HG03097 (cell line): ENCODE data around the gene TSPEAR.

Experiments used
- ATAC-seq: cut with Tn5 transposase; IDR thresholded peaks from one replicate; pipeline ENCODE4 v1.9.1; 2021; ENCODE audit not compliant: unreplicated experiment, low FRiP score

The TSPEAR gene

DNA sequence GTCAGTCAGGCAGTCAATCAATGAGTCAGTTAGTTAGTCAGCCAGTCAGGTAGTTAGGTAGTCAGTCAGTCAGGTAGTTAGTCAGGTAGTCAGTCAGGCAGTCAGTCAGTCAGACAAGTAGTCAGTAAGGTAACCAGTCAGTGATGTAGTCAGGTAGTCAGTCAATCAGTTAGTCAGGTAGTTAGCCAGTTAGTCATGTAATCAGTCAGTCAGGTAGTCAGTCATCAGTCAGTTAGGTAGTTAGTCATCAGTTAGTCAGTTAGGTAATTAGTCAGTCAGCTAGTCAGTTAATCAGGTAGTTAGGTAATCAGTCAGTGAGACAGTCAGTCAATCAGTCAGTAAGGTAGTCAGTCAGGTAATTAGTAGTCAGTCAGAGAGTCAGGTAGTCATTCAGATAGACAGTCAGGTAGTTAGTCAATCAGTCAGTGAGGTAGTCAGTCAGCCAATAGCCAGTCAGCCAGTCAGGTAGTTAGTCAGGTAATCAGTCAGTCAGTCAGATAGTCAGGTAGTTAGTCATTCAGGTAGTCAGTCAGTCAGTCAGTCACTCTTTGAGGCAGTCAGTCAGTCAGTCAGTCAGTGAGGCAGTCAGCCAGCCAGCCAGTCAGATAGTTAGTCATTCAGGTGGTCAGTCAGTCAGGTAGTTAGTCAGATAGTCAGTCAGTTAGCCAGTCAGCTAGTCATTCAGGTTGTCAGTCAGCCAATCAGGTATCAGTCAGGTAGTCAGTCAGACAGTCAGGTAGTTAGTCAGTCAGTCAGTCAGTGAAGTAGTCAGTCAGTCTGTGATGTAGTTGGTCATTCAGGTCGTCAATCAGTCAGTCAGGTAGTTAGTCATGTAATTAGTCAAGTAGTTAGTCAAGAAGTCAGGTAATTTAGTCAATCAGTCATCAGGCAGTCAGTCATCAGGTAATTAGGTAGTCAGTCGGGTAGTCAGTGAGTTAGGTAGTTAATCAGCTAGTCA is 186.7 kb downstream of the TSPEAR start:
- ATAC-seq = no peak

DNA sequence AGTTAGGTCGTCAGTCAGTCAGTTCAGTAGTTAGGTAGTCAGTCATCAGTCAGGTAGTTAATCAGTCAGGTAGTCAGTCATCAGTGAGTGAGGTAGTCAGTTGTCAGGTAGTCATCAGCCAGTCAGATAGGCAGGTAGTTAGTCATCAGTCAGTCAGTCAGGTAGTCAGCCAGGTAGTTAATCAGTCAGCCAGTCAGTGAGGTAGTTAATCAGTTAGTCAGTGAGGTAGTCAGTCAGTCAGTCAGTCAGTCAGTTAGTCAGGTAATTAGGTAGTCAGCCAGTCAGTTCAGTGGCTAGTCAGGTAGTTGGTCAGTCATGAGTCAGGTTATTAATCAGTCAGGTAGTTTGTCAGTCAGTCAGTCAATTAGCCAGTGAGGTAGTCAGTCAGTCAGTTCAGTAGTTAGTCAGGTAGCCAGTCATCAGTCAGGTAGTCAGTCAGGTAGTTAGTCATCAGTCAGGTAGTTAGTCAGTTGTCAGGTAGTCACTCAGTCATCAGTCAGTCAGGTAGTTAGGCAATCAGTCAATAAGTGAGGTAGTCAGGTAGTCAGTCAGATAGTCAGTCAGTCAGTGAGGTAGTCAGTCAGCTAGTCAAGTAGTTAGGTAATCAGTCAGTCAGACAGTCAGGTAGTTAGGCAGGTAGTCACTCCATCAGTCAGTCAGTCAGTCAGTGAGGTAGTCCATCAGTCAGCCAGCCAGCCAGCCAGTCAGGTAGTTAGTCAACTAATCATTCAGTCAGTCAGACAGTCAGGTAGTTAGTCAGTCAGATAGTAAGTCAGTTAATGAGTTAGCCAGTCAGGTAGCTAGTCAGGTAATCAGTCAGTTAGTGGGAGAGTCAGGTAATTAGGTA is 187.6 kb downstream of the TSPEAR start:
- no peak for ATAC-seq

DNA sequence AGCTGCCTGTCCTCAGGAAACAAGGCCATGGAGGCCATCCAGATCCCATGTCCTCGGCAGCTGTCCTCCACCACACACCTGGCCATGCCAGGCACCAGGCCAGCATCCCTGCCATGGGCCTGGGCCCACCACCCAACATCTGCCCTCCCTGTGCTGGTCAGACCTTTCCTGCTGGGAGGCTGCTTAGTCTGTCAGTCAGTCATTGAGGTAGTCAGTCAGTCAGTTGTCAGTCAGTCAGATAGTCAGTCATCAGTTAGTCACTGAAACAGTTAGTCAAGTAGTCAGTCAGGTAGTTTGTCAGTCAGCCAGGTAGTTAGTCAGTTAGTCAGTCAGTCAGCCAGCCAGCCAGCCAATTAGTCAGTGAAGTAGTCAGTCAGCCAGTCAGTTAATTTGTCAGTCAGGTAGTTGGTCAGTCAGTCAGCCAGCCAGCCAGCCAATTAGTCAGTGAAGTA is 188.6 kb downstream of the TSPEAR start:
- no peak for ATAC-seq

DNA sequence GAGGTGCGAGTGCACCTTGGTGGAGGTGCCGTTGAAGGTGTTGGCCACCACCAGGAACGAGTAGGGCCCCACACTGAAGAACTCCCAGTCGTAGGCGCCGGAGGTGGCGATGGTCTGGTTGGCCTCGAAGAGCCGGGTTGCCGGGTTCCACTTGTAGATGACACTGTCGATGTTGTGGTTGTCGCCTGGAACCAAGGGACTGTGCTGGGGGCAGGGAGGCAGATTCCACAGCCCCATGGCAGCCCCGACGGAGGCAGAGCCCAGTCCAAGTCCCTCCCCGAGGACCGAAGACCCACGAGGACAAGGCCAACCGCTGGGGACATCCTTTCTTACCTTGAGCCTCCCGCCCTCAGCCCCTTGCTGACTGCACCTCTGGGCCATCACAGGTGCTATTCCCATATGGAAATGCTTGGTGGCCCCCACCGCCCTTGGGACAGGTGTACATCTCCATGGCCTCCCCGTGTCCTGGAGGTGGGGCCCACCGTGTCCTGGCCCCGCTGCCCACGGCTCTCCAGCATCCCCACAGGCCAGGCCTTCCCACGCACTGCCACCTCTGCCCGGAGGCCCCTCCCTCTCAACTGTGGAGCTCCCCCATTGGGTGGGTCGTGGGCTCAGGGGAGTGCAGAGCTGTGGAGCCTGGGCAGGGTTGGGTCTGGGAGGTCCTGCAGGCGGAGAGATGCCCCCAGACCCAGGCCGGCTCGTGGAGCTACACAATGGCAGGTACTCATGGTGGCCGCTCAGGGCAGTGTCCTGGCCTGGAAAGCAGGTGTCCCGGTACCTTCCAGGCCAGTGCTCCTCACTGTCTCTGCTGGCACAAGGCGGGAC is 189.2 kb downstream of the TSPEAR start:
- no peak for ATAC-seq

DNA sequence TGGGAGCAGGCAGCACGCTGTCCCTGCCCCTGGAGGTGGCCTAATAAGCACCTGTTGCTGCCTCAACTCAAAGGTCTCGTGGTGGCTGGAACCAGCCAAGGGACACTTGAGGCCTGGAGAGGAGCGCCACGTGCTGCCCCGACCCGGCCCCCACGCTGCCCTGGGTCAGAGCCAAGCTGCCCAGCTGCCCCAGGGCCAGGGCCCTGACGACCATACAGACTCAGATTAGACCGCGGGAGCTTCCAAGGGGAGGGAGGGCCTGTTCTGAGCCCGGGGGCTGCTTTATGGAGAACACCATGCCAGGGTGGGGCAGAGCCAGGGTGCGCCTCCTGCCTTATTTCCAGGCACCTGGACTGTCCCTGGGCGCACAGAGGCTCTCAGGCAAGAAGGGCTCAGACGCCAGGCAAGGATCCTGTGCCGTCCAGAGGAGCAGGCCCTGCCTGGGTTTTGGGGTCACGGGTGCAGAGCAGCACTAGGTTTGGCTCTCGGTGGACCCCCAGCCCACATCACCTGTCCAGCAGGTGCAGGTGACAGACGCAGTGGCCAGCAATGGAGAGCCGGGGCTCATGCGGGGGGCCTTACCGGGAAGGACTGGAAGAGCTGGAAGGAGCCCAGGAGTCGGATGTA is 190.0 kb downstream of the TSPEAR start:
- no peak for ATAC-seq

DNA sequence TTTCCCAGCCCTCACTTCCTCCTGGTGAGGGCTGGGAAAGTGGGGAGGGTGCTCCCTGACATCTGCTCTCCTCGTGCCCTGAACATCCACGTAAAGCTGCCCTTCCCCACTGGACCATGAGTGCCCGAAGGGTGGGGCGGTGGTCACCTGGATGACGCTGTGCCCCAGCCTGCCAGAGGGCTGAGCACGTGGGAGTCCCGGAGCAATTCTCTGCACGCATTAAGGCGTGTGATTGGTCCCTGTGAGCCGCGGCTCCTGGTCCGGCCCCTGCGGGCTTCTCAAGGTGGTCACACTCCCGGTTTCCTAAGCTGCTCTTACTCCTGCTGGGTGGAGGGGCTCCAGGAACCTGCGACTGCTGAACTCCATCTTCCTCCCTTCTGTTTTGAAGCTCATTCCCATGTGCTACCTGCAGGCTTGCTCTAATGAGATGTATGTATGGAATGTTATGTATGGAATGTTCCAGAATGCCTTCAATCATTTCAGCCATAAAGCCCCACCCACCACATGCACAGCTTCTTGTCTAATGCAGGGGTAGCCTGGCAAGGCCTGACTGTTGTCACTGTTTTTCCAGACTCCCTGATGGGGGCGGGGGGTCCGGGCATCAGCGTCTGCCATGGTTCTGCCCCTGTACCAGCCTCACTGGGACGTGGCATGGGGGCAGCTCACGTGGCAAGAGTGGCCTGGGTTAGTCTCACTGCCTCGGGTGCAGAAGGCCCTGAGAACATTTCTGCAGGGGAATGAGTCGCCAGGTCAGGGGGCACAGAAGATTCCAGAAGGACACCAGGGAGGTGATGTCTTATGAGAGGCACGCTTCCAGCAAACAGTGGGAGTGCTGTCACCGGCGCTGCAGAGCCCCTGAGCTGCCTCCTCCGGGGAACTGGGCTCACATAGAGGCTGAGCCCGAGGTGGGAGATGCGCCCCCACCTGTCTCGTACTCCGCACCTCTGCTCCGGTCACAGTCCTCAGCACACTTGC is 190.8 kb downstream of the TSPEAR start:
- no peak for ATAC-seq

DNA sequence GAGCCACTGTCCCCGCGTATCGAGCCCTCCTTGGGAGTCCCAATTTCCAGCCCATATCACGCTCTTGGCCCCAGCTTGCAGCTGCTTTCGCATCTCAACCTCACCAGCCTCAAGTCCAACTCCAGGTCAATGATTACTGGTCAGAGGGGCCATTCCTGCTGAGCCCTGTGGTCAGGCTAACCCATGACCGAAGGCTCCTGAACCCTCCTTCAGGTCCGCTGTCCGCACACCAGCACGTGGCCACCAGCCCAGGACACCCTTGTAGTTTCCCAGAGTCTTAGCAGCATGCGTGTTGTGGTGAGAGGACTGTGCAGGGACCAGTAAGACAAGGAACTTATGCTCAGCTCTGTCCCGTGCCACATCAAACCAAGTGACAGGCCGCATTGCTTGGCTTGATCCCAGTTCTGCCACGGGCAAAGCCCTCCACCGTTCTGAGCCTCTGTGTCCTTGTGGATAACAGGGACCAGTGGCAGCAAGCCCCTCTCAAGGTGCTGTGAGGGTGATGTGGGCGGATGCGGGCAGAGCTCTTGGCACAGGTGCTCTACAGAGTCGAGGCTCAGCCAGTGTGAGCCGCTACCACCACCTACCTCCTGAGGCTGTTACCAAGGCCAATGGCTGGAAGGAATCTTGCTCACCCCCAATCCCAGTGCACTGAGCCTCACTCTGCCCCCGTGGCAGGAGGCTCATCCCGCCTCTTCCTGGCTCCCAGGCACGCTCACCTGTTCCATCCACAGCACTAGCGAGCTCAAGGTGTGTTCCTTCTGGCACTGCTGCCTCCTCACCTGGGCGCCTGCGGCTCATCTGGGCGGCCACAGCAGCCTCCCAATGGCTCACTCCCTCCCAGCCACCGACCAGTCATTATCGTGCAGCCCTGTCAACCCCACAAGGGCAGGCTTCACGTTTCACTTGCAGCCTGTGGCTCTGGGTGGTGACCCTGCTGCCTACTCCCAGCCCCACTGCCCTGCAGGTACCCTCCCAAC is 191.7 kb downstream of the TSPEAR start:
- ATAC-seq = no peak

DNA sequence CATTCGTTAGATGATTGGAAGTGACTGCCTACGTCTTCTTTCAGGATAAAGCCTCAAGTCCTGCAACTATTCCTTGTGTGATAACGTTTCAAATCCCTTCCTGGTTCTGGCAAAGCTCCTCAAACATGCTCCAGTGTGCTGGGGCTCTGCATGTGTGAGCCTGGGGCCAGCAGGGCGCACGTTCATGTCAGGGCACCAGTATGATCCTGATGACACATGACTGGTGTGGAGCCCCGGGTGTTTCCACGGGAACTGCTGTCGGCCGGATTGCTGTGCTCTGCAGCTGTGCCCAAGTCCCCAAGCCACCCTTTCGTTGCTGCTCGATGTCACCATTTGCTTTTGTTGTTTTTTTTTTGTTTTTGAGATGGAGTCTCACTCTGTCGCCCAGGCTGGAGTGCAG is 192.7 kb downstream of the TSPEAR start:
- ATAC-seq = no peak

DNA sequence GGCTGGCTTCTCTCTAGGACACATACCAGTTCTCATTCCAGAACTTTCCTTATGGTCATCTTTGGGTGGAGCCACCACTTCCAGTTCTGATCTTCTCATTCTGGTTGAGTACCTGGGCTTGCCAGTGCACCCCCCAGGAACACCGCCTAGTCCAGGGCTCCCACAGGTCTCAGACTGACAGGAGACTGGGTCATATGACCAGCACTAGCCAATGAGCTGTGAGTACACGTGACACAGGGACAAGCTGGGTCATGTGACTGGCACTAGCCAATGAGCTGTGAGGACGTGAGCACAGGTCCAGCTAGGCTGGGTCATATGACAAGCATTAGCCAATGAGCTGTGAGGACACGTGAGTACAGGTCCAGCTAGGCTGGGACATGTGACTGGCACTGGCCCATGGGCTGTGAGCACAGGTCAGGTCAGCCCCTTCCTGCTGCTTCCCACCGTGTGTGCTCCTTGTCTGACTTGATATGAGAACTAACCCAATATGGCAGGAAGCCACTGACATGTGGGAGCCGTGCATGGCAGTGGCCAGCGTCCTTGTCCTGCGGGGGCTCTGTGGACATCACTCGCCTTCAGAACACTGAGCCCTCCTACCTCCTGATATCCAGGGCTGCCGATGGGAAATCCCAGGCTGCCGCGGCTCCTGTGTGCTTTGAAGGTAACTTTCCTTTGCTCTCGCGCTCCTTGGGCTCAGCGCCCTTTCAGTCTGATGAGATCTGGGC is 194.0 kb downstream of the TSPEAR start:
- no peak for ATAC-seq

DNA sequence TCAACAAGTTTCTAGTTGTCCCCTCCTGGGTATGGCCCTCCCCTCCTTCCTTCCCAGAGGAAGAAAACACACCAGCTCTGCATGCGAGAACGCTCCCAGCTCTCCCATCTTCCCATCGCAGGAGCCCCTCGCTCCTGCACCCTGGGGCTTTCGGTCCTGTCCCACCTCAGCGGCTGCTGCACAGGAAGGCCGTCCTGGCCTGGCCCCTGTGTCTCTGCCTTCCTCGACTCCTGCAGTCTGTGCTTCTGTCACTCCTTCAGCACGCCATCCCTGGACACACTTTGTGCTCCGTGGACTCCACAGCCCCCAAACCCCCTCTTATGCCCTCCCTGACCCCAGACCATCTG is 194.6 kb downstream of the TSPEAR start:
- no peak for ATAC-seq

DNA sequence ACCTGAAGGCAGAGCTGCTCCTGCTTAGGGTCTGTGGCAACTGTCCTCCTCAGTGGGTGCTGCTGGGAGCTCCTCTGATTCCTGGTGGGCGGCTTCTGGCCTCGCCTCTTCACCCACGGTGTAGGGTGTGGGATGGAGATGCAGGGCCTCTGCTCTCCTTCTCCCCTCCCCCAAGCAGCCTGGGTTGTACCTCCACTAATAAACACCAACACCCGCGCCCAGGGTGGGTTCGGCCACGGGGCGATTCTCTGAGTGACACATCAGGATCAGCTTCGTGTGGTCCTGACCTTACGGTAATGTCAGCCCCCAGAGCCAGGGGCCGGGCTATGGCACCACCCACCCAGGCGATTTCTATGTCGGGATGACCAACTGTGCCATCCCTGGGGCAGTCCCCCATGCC is 195.0 kb downstream of the TSPEAR start:
- no peak for ATAC-seq

DNA sequence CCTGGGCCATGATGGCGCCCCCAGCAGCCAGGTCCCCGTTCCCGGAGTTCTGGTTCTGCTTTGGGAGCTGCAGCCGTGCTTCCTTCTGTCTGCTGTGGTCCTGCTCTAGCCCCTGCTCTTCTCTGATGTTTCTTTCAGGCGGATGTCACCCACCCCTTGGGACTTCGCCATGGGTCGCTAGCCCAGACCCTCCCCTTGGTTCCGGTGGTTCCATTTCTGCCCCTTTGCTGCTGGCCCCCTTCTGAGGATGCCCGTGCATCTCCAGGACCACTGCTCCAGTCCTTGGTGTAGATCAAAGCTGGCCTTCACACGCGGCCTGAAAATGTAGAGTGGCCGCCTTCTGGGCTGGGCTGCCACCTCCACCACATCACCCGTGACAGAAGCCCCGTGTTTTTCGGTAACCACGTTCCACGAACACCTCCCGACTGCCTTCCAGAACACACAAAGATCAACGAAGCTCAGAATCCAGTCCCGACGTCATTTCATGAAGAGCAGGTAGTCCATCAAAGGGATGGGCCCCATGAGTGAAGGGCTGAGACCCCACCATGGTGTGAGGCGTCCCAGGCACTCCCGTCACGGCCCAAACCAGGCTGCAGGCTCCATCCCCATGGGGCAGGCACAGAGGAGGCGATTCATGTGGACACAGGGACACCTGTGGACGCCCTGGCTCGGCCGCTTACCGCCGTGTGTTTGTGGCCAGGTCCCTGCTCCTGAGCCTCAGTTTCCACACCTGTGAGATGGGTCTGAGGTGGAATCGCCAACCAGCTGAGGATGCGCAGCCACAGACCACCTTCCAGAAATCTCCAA is 195.8 kb downstream of the TSPEAR start:
- ATAC-seq = no peak

DNA sequence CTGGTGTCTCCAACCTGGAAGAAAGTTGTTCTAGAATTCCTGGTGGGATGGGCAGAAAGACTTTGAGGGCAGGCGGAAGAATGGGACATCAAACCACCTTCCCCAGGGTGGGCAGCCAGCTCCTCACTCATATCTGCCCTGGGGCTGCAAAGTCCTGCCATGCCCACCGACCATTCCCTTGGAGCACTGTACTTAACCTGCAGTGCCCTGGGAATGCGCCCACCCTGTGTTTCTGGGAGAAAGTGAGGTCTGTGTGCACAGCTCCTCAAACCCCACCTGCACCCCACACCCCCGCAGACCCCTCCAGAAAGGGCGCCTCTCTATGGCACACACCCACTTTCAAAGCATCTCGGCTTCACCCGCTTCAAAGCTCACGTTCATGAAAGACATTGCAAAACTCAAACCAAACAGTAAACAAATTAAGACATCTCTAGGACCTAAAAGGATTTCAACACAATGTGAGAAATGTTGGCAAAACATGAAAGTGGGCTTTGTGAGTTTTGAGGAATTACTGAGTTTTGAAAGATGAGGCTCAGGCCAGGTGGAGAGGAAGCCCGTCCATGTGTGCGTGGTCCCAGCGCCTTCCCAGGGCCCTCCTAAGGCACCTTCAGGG is 196.5 kb downstream of the TSPEAR start:
- ATAC-seq = no peak

DNA sequence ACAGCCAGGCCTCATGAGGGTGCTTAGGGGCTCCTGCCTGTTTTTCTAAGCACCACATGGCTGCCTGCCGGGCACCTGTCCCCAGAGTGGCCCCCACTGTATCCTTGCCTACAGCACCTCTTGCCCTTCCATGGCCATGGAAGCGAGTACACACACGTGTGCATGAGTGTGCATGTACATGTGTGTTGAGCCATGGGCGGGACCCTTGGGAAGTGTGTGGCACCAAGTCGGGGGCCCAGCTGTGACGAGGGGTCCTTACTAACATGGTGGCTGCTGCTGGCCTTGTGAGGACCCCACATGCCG is 197.2 kb downstream of the TSPEAR start:
- no peak for ATAC-seq

DNA sequence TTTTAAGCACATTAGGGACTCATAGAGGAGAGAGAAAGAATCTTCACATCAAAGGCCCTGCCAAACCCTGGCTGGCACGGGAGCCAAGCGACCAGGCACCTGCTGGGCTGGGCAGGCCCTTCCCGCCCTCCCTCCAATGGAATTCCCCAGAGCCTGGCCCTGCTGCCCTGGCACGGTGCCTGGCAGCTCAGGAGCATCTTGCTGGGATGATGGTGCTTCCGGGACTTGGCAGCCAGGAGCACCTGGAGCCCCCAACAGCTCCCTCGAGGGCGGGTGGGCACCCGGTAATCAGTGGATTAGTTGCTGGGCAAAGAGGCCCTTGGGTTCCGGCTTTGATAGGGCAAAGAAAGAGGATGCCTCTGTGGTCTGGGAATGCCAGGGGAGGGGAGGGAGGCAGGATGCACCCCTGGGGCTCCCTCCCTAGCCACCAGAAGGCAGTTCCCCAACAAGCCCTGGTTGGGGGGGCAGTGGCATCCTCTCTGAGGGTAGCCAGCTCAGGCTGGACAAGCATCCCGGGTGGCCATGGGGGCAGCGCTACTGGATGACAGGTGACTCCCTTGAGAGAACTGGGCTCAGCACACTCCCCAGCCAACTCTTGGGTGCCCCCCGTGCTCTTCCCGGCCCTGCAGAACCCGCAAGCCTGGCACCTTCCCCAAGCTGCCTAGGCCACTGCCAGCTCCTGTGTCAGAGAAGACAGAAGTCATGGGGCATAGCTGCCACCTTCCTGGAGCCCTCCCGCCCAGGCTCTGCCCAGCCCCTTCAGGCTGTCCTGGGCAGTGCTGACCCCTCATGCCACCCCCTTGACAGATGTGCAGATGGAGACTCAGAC is 197.8 kb downstream of the TSPEAR start:
- no peak for ATAC-seq
